Vagina (tissue), 2 donors: Measurements from ENCODE around the gene XCL2. TPM values are rescaled to one million over a fixed set of nuclear protein-coding genes. Genes with fewer than 3 reads are reported as not detected.
"Not testable (repeated sequence)": the region's sequence is repeated elsewhere in the genome, so short reads cannot be mapped to it uniquely, and the experiment has no call there.

Experiments used
- DNase-seq, 2 donors: peaks; one replicate each; pipeline ENCODE4 v3.0.0-alpha.2; 2017; ENCODE audit errors: extremely low spot score in 2 of 2
- H3K27ac ChIP-seq: fragments of 200-600 bp; sonication (generic); one replicate; pipeline ENCODE4 v1.5.1; 2019
- H3K27me3 ChIP-seq: fragments of 200-600 bp; sonication (generic); one replicate; pipeline ENCODE4 v1.5.1; 2019
- H3K36me3 ChIP-seq, 2 donors: fragments of 200-600 bp; sonication (generic); one replicate each; pipeline ENCODE4 v1.5.1; 2017 to 2019
- H3K4me1 ChIP-seq: fragments of 200-600 bp; sonication (generic); one replicate; pipeline ENCODE4 v1.5.1; 2019
- H3K4me3 ChIP-seq, 2 donors: fragments of 200-600 bp; sonication (generic); 1 replicate in 1 of 2; 2 replicates in 1 of 2; pipeline ENCODE4 v1.5.1; 2016 to 2019
- H3K9me3 ChIP-seq: fragments of 200-600 bp; sonication (generic); one replicate; pipeline ENCODE4 v1.5.1; 2019
- POLR2A ChIP-seq, 2 donors: fragments of 450-650 bp; IDR thresholded peaks; one replicate each; pipeline ENCODE4 v1.6.1; 2017; ENCODE audit warnings: antibody characterized with exemption in 2 of 2, mild to moderate bottlenecking in 2 of 2, moderate library complexity in 2 of 2
- POLR2AphosphoS5 ChIP-seq, 2 donors: sonication (generic); formaldehyde crosslinking; IDR thresholded peaks; one replicate each; pipeline ENCODE4 v1.9.0; 2017; ENCODE audit warnings: antibody characterized with exemption in 2 of 2, mild to moderate bottlenecking in 2 of 2, low read depth in 1 of 2; ENCODE audit not compliant: insufficient read depth in 1 of 2
- intact Hi-C: fragments of 100-400 bp; cut with DNase I; formaldehyde crosslinking; loops from one replicate; pipeline ENCODE4 v1.15.1; 2023
- total RNA-seq: library from RNA; depleted of rRNA; stranded (reverse); fragments of >200 nt; gene quantifications from one replicate; pipeline ENCODE4 v1.2.3, GENCODE V29; 2016
- TF ChIP-seq, protein P1 (sequence below), 3 experiments: fragments of 450-650 bp in 2 of 3; fragments of 200-600 bp in 1 of 3; sonication (generic) in 1 of 3; IDR thresholded peaks; one replicate each; pipeline ENCODE4 v1.5.1; 2017 to 2019; ENCODE audit warnings: antibody characterized with exemption in 3 of 3, mild to moderate bottlenecking in 2 of 3, moderate library complexity in 2 of 3

The XCL2 gene
- total RNA-seq, 1 donor from 2014 or later: not detected

DNA sequence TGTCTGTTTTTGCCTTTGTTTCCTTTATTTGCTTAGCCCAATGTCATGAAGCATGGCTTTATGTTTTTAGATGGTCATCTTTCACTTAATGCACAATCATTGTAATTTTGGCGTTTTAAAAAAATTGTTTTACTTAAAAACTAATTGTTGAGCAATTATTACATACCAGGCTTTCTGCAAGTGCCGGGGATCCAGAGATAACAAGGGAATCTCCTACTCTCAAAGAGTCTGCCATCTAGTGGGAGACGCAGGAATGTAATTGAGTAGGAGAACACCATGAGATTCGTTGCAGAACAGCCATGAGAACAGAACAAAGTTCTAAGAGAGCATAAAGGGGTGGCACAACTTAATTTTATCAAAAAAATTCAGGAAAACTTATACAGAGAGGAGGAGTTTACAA is 30.4 kb upstream of the XCL2 start:
- H3K27me3 ChIP-seq, H3K4me3 ChIP-seq, intact Hi-C loops, H3K9me3 ChIP-seq, H3K27ac ChIP-seq, H3K36me3 ChIP-seq, H3K4me1 ChIP-seq, DNase-seq: not testable (repeated sequence)
- TF ChIP-seq, protein P1, sequence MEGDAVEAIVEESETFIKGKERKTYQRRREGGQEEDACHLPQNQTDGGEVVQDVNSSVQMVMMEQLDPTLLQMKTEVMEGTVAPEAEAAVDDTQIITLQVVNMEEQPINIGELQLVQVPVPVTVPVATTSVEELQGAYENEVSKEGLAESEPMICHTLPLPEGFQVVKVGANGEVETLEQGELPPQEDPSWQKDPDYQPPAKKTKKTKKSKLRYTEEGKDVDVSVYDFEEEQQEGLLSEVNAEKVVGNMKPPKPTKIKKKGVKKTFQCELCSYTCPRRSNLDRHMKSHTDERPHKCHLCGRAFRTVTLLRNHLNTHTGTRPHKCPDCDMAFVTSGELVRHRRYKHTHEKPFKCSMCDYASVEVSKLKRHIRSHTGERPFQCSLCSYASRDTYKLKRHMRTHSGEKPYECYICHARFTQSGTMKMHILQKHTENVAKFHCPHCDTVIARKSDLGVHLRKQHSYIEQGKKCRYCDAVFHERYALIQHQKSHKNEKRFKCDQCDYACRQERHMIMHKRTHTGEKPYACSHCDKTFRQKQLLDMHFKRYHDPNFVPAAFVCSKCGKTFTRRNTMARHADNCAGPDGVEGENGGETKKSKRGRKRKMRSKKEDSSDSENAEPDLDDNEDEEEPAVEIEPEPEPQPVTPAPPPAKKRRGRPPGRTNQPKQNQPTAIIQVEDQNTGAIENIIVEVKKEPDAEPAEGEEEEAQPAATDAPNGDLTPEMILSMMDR (IDR thresholded peaks at IDR 0.05): peak in 2 of 3 experiments; percentile 15 to 41

DNA sequence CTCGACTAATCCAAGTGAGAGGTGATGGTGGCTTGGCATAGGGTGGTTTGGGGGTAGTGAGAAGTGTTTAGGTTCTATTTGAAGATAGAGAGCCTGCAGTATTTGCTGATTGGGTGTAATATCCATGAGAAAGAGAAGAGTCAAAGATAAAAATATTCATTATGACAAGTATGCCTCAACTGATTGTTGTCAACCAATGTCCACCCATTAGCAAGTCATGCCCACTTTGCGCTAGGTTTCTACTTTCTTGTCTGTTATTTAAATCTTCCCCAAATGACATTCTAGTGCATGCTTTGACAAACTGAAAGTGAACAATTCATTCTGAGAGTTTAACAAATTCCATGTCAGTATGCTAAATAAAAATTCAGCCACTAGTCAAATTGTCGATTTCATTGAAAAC is 28.8 kb upstream of the XCL2 start:
- Histone ChIP-seq H3K36me3 (no peaks in the 10 kb centered on the region), H3K4me1 (no peaks in the 10 kb centered on the region), H3K9me3 (no peaks in the 10 kb centered on the region), H3K27ac (no peak overlapping the region), H3K4me3 (no peak overlapping the region), H3K27me3 (no peaks in the 10 kb centered on the region)
- DNase-seq: no peak
- TF ChIP-seq, protein P1 (IDR thresholded peaks at IDR 0.05): no peak
- TF ChIP-seq POLR2AphosphoS5 (IDR thresholded peaks at IDR 0.05; ENCODE audit: insufficient read depth in 1 of 2, low read depth in 1 of 2): no peak
- no peak for TF ChIP-seq POLR2A (IDR thresholded peaks at IDR 0.05)
- intact Hi-C loops: no loop called here

DNA sequence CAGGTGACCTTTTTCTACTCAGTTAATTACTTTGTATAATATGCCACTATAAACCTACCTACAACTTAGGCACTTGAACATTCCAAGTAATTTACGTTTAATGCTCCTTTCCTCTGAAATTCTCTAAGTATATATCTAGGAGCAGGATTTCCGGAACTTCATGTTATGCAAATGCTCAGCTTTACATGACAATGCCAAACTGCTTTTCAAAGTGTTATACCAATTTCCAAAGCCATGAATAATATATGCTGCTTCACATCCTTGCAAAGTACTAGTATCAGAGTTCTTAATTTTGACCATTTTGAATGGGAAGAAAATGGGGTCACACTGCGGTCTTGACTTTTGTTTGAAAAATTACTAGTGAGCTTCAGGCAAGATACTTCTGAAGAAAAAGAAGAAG is 26.9 kb upstream of the XCL2 start:
- H3K27me3 ChIP-seq: no peaks in the 10 kb centered on the region
- TF ChIP-seq, protein P1 (IDR thresholded peaks at IDR 0.05): no peak
- H3K27ac ChIP-seq: no peak overlapping the region
- H3K9me3 ChIP-seq: no peaks in the 10 kb centered on the region
- no peaks in the 10 kb centered on the region for H3K4me1 ChIP-seq
- no peak overlapping the region for H3K4me3 ChIP-seq
- no peaks in the 10 kb centered on the region for H3K36me3 ChIP-seq
- DNase-seq: no peak
- intact Hi-C loops: no loop called here

DNA sequence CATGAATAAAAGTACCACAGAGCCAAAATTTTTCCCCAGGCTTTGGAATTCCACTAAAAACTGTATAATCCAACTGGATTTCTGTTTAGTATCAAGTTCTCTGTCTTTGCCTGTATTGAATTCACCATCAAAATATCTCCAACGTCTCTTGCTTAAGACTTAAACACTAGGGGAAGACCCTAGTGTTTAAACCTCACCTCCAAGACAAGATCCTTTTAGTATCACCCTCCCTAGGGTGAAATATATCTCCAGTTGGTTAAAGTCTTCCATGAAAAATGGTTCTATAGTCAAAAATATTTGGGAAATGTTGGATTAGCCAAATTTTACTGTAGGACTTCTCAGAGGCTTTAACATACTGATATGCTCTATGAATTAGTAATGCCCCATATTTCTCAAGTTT is 24.5 kb upstream of the XCL2 start:
- H3K4me3 ChIP-seq: no peak overlapping the region
- TF ChIP-seq POLR2AphosphoS5 (IDR thresholded peaks at IDR 0.05; ENCODE audit: insufficient read depth in 1 of 2, low read depth in 1 of 2) (no peak), POLR2A (IDR thresholded peaks at IDR 0.05) (no peak)
- TF ChIP-seq, protein P1 (IDR thresholded peaks at IDR 0.05): no peak
- no peaks in the 10 kb centered on the region for H3K36me3 ChIP-seq
- H3K27me3 ChIP-seq: no peaks in the 10 kb centered on the region
- no peaks in the 10 kb centered on the region for H3K4me1 ChIP-seq
- intact Hi-C loops: no loop called here
- H3K27ac ChIP-seq: no peak overlapping the region
- H3K9me3 ChIP-seq: no peaks in the 10 kb centered on the region
- DNase-seq: no peak

DNA sequence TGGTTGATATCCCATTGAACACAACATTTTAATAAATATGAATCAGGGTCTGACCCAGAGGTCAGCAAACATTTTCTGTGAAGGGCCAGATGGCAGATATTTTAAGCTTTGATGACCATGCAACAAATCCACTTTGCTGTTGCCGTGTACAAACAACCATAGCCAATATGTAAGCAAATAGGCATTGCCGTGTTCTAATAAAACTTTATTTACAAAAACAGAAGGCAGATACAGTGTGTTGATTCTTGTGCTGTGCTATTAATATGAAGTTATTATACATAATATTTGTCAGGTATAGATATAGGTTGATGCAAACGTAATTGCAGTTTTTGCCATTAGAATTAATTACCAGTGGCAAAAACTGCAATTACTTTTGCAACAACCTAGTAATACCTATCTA is 23.8 kb upstream of the XCL2 start:
- DNase-seq: no peak
- no peak for TF ChIP-seq POLR2AphosphoS5 (IDR thresholded peaks at IDR 0.05; ENCODE audit: insufficient read depth in 1 of 2, low read depth in 1 of 2)
- TF ChIP-seq POLR2A (IDR thresholded peaks at IDR 0.05): no peak
- TF ChIP-seq, protein P1 (IDR thresholded peaks at IDR 0.05): no peak
- no peaks in the 10 kb centered on the region for H3K4me1 ChIP-seq
- H3K27me3 ChIP-seq: no peaks in the 10 kb centered on the region
- no peak overlapping the region for H3K27ac ChIP-seq
- intact Hi-C loops: no loop called here
- H3K4me3 ChIP-seq: no peak overlapping the region
- H3K36me3 ChIP-seq: no peaks in the 10 kb centered on the region
- no peaks in the 10 kb centered on the region for H3K9me3 ChIP-seq
